Rectal smooth muscle tissue (tissue), 1 donor: ENCODE results near the gene KLHL17.

ENCODE experiments used
- H3K27ac ChIP-seq: one replicate; pipeline ENCODE4 v1.7.0; 2013; ENCODE audit warnings: low read depth, low read length, inconsistent platforms
- H3K27me3 ChIP-seq: one replicate; pipeline ENCODE4 v1.7.0; 2013; ENCODE audit warnings: low read length; ENCODE audit not compliant: control insufficient read depth, insufficient read depth
- H3K36me3 ChIP-seq: one replicate; pipeline ENCODE4 v1.7.0; 2013; ENCODE audit warnings: low read length; ENCODE audit not compliant: control insufficient read depth, insufficient read depth
- H3K4me1 ChIP-seq: one replicate; pipeline ENCODE4 v1.7.0; 2013; ENCODE audit warnings: low read length; ENCODE audit not compliant: control insufficient read depth, insufficient read depth
- H3K4me3 ChIP-seq: one replicate; pipeline ENCODE4 v1.7.0; 2013; ENCODE audit warnings: low read length
- H3K9ac ChIP-seq: one replicate; pipeline ENCODE4 v1.7.0; 2013; ENCODE audit warnings: low read length

Gene KLHL17

DNA sequence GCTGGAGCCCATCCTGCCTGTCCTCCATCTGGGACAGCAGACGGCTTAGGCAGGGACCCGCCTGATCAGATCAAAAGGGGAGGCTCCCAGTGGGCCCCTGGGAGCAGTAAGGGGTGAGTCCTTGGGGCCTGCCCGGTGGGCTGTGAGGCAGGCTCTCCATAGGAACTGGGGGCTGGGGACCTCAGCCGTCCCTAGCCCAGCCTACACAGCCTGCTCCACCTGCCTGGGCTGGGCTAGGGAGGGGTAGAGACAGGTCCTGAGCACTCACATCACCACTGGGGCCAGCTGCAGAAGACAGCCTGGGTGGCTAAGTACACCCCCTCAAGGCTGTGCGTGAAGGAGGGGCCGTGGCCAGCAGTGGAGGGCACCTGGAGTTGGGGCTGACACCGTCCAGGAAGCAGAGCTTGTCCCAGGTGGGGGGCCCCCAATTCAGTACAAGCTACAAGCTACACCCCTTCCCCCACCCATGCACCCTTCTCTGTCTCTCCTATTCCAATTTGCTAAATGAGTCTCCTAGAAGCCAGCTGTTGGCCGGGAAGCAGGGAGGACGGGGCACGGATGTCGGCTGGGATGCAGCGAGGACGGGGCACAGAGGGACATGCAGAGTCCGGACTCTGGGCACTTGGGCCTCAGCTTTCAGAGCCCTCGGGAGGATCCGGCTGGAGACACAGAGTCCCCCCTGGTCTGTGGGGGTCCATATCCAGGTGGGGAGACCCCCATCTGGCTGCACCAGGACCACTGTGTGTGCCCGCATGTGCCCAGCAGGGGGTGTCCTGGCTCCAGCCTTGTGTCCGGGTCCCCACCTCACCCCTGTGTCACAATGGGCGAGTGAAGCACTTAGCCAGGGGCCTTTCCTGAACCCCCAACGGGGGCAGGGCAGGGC lies 54.7 kb downstream of the KLHL17 start:
- H3K9ac ChIP-seq, result no peak overlapping the region
- H3K4me3 ChIP-seq, result no peak overlapping the region
- H3K36me3 ChIP-seq, result no peaks in the 10 kb centered on the region
- no peaks in the 10 kb centered on the region for H3K4me1 ChIP-seq
- no peaks in the 10 kb centered on the region for H3K27me3 ChIP-seq
- H3K27ac ChIP-seq, result no peak overlapping the region
